GM12892 (cell line): ENCODE data around the gene ATAD3A.
"Not testable (repeated sequence)": the region's sequence is repeated elsewhere in the genome, so short reads cannot be mapped to it uniquely, and the experiment has no call there.

Experiments used
- POLR2AphosphoS5 ChIP-seq: IDR thresholded peaks from 2 replicates; pipeline ENCODE4 v1.6.1; 2011; ENCODE audit warnings: low read depth, low read length, control low read depth
- TAF1 ChIP-seq: IDR thresholded peaks from 2 replicates; pipeline ENCODE4 v1.6.1; 2011; ENCODE audit warnings: low read depth, mild to moderate bottlenecking, control low read depth, low read length, borderline replicate concordance

GRCh38 chr1:1508775-1509464 lies 3.0 kb upstream of the ATAD3A start:
- not testable (repeated sequence) for TF ChIP-seq POLR2AphosphoS5, TAF1
